Suprapubic skin (tissue), 4 donors: ENCODE measurements around the gene PRICKLE3.

ENCODE experiments used
- POLR2A ChIP-seq, 2 donors: fragments of 450-650 bp; IDR thresholded peaks; one replicate each; pipeline ENCODE4 v1.6.1; 2017; ENCODE audit warnings: antibody characterized with exemption in 2 of 2, mild to moderate bottlenecking in 2 of 2, moderate library complexity in 2 of 2
- POLR2AphosphoS5 ChIP-seq, 3 donors: sonication (generic); formaldehyde crosslinking; IDR thresholded peaks; one replicate each; pipeline ENCODE4 v1.6.1; 2017; ENCODE audit warnings: antibody characterized with exemption in 3 of 3
- TF ChIP-seq, protein P1 (sequence below), 2 donors: fragments of 200-600 bp in 1 of 2; fragments of 450-650 bp in 1 of 2; sonication (generic) in 1 of 2; IDR thresholded peaks; one replicate each; pipeline ENCODE4 v1.5.1; 2016 to 2019; ENCODE audit warnings: antibody characterized with exemption in 2 of 2, mild to moderate bottlenecking in 1 of 2, moderate library complexity in 1 of 2

DNA sequence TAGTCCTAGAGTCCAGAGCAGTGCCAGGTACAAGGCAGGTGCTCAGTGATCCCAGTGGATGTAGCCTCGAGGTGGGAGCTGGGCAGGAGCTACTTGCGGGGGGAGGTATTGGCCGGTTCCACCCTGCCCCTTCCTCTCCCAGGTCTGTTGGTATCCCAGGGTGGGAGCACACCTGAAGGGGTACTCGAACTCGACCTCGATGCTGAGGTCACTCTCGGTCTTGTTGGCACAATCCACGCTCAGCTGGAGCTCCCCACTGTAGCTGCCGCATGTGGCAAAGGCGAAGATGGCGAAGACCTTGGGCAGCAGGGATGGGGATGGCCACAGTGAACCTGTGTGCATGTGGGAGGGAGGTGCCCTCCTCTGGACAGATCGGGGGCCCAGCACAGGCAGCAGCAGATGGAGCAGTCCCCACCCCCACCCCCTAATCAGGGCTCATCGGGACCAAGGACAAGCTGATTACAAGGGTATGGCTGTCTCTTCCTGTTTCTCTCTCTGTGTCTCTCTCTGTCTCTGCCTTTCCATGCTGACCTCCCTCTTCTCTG lies 11.4 kb upstream of the PRICKLE3 start:
- no peak for TF ChIP-seq POLR2AphosphoS5 (IDR thresholded peaks at IDR 0.05)
- no peak for TF ChIP-seq POLR2A (IDR thresholded peaks at IDR 0.05)
- TF ChIP-seq, protein P1, sequence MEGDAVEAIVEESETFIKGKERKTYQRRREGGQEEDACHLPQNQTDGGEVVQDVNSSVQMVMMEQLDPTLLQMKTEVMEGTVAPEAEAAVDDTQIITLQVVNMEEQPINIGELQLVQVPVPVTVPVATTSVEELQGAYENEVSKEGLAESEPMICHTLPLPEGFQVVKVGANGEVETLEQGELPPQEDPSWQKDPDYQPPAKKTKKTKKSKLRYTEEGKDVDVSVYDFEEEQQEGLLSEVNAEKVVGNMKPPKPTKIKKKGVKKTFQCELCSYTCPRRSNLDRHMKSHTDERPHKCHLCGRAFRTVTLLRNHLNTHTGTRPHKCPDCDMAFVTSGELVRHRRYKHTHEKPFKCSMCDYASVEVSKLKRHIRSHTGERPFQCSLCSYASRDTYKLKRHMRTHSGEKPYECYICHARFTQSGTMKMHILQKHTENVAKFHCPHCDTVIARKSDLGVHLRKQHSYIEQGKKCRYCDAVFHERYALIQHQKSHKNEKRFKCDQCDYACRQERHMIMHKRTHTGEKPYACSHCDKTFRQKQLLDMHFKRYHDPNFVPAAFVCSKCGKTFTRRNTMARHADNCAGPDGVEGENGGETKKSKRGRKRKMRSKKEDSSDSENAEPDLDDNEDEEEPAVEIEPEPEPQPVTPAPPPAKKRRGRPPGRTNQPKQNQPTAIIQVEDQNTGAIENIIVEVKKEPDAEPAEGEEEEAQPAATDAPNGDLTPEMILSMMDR (IDR thresholded peaks at IDR 0.05) = no peak
